Right lung (tissue), 5 donors: ENCODE results near the gene RPL29. TPM values are rescaled to one million over a fixed set of nuclear protein-coding genes. Genes with fewer than 3 reads are reported as not detected.

Source experiments
- DNase-seq, 2 donors: peaks; one replicate each; pipeline ENCODE4 v3.0.0-alpha.2; 2013
- polyA plus RNA-seq, 5 donors: library from polyadenylated mRNA; unstranded; fragments of 120-200 nt; gene quantifications; one replicate each; pipeline versions ENCODE4 v1.2.1 to v1.2.3, GENCODE V29; 2013; ENCODE audit warnings: inconsistent platforms in 1 of 5, low replicate concordance in 1 of 5; ENCODE audit not compliant: insufficient read length in 5 of 5, insufficient read depth in 1 of 5

The RPL29 gene
- polyA plus RNA-seq, 5 donors = 1,885 to 2,503 (median 1,910) TPM

DNA sequence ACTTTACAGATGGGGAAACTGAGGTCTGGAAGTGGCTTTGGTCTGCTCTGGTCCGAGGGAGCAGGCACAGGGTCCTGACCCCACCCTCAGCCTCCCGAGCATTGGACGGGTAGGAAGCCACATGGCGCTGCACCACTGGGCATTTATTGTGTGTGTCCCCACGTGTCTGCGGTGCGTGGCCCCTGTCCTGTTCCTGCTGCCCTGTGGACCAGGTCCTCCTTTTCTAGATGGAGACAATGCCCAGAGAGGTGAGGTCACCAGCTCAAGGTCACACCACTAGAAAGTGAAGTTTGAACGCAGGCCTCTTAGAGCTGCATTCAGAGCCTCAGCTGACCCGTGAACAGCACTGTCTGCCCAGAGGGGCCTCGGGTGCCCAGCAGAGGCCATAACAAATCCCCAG is 33.8 kb upstream of the RPL29 start:
- no peak for DNase-seq

- no peak for DNase-seq
These were observed 33.4 kb upstream of the RPL29 start for GRCh38 chr3:52029053-52029452.

GRCh38 chr3:52028572-52028971 is 32.9 kb upstream of the RPL29 start:
- DNase-seq = no peak

DNA sequence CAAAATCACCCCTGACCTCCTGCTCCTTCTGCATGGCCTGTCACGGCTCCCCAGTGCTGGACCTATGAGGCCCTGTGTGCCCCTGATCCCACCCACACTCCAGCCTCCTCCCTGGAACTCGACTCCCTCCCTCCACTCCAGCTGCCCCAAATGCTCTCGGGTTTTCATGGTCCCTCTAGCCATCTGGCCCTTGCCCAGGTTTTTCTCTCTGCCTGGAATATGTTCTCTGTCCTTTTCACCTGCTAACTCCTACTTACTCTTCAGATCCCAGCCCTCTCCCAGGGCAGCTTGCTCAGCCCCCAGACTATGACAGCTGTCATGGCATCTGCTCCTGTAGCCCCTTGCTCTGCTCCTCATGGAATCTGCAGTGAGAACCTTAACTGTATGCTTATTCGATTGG is 30.3 kb upstream of the RPL29 start:
- DNase-seq = no peak

DNA sequence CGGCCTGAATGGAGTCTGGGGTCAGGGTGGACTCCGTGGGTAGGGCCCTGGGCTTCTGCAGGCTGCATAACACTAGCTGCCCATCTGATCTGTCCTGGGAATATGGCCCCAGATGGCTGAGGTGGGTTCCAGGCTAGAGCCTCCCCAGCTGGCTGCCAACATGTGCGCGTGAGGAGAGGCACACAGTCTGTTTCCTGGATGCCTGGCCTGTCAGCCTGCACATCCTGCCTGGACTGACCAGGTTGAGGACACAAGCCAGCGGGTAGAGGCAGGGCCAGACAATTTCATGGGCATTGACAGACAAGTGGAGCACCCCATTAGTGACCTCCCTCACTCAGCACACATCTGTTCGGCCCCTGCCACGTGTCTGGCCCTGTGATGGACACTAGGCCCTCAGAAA is 29.8 kb upstream of the RPL29 start:
- DNase-seq = no peak

DNA sequence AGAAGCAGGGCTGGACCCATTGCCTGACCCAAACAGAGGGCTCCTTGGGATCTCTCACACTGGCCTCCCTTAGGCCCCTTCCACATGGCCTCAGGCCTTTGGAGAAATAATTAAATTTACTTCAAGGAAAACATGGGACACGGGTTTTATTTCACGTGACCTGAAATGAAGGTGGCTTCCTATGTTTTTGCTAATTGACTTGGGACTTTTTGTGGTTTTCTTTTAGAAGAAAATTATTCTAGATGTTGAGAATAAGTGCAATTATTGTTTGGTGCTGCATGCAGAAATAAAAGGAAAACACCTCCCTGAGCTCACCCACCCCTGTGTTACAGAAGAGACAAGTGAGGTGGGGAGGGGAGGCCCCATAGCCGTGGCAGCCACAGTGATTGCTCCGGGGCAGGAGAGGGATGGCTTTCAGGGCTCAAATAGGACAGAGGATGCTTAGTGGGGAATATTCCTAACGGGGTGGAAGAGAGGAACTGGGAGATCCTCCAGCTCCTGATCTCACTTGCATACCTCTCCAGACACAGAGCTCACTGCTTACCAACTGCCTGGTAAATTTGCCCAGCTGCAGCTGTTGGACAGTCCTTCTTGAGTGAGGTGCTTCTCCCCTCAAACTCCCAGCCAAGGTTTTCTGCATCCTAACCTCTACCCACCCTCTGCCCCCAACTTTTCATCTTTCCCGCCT is 29.2 kb upstream of the RPL29 start:
- no peak for DNase-seq

GRCh38 chr3:52023860-52024764 is 28.4 kb upstream of the RPL29 start:
- no peak for DNase-seq

DNA sequence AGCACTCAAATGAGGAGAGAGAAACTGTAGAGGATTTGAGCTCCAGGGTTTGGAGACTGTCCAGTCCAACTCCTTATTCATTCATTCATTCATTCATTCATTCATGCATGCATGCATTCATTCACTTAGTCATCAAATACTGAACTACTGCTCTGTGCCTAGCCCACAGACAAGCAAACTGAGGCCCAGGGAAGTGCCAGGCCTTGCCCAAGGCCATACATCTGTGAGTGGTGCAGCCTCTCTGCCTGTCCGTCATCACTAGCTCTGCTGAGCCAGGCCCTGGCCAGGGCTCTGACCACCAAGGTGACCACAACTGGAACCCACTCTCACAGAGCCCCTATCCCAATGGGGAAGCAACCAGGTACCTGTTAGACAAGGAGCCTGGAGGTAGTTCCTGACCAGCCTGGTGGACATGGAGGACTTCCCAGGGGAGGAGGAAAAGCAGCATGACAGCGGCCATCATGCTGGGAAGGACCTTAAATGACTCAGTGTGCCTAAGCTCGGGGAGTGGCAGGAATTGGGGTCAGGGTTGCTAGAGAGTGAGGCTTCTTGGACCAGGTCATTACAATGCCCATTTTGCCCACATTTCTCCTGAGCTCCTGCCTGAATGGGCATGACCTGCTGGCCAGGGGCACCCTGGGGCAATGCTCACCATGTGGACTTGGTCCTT is 27.5 kb upstream of the RPL29 start:
- DNase-seq = no peak

DNA sequence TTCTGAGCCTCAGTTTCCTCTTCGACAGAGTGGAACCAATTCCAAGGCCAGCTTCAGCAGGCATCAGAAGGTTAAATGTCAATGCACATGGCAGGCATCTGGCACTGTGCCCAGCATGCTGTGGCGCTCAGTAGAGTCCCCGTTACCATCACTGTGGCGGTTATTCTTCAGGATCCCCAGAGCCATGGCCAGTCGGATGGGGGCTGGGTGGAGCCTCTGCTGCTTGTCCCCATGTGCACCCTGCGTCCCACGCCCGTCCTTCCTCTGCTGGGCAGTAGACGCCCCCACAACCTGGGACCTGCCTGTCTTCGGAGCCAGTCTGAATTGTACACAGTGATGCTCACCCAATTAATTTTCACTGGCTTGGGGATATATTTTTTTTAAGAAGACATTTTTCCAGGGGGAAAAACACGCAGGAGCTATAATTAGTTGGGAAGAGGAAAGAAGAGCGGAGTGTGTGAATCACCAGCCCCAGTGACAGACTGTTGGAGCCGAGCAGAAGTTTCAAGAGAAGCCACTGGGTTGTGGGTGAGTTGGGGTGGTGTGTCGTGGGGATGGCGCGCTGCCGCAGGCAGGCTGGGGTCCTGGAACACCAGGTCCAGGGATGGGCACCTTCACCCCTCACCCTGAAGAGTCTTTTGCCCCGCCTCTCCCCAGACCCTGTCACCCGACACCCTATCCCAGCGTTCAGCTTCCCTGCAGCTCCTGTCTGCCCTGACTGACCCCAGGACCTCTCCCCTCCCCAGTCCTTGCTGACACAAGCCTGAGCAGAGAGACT is 26.8 kb upstream of the RPL29 start:
- no peak for DNase-seq

- no peak for DNase-seq
These were observed 26.0 kb upstream of the RPL29 start for GRCh38 chr3:52021489-52022268.

DNA sequence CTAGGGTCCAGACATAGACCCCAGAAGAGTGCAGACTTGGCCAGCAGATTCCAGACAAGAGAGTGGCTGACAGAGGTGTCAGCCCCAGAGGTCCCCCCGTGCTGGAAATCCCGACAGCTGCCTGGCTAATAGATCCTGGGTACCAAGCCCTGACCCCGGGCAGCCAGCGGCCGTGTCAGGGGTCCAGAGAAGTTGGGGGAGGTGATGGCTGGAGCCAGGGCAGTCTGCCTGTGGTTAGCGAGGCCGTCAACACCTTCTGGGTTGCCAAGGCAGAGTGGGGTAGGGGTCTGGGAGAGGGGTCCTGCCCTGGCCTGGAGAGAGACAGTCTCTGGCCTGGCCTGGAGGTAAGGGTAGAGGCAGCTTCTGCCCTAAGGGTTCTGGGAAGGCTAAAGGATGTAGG is 25.1 kb upstream of the RPL29 start:
- no peak for DNase-seq

DNA sequence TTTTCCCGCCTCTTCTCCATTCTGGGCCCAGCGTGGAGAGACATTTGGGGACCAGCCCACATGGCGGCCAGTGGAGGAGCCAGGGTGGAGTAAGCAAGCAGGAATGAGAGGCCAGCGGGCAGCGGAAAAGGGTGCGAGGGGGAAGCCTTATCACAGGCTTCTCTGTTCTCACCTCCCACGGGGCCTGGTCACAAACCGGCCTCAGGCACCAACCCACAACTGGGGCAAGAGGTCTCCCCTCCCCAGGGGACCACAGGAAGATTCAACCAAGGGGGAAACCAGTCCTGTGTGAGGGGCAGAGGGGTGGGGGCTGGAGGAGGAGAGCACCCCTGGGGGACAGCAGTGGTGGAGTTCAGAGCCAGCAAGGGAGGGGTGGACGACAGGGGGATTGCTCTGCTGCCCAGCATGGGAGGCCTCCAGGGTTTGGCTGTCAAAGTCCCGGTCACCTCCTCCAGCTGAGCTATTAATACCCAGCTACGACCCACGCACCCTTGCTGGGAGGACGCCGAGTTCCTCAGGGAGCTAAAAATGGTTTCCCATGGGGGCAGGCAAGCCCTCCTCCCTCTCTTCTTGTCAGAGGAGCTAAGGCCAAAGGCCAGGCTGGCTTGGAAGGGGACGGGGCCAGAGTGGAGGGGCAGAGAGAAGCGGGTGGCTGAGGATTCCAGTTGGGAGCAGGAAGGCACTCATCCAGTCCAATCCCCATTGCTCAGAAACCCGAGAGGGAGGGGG is 23.8 kb upstream of the RPL29 start:
- no peak for DNase-seq

- DNase-seq = no peak
These were observed 22.8 kb upstream of the RPL29 start for GRCh38 chr3:52018319-52019000.

- DNase-seq = no peak
These were observed 21.9 kb upstream of the RPL29 start for GRCh38 chr3:52017586-52017985.

GRCh38 chr3:52015438-52016228 is 19.9 kb upstream of the RPL29 start:
- no peak for DNase-seq

- DNase-seq = no peak
These were observed 18.9 kb upstream of the RPL29 start for GRCh38 chr3:52014613-52015012.

DNA sequence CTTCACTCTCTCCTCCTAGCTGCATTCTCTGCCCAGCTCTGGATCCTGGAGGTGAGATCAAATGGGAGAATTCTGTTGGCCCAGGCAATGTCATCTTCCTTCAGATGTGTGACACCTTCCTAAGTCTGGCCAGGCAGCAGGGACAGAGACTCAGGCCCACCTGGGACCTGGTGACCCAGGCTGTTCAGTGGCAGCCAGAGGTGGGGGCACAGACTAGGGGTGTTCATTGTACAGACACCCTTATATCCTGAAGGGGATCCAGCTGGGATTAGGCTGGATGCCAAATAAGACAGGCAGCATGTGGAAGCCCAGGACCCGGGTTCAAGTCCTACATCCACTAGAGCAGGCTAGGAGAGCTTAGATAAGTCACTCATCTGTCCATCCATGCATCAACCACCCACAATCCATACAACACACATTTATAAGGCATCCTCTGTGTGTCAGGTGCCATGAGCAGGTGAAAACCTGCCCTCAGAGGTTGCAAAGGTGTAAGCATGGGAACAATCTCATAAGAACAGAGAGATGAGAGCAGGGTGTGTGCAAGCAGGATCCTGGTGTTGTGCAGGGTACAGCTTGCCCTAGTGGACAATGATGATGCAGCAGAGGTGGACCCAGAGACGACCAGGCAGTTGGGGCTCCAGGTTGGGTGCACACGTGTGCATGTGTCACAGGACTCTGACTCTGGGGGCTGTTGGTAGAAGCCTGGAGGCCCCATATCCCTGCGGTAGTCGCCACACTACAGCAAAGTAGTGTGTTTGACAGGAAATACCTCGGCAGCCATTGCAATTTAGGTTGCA is 18.3 kb upstream of the RPL29 start:
- no peak for DNase-seq

- DNase-seq = no peak
These were observed 17.0 kb upstream of the RPL29 start for GRCh38 chr3:52012699-52013098.
